GM10266 (cell line): ENCODE data around the gene E2F2.

ENCODE experiments used
- DNase-seq: peaks from one replicate; pipeline ENCODE4 v3.0.0; 2012; ENCODE audit errors: extremely low spot score
- TF ChIP-seq, protein P1 (sequence below): IDR thresholded peaks from 2 replicates; pipeline ENCODE4 v1.5.1; 2012; ENCODE audit warnings: mild to moderate bottlenecking, low read depth; ENCODE audit not compliant: control insufficient read depth, insufficient read depth; ENCODE audit errors: missing control alignments

Gene E2F2

DNA sequence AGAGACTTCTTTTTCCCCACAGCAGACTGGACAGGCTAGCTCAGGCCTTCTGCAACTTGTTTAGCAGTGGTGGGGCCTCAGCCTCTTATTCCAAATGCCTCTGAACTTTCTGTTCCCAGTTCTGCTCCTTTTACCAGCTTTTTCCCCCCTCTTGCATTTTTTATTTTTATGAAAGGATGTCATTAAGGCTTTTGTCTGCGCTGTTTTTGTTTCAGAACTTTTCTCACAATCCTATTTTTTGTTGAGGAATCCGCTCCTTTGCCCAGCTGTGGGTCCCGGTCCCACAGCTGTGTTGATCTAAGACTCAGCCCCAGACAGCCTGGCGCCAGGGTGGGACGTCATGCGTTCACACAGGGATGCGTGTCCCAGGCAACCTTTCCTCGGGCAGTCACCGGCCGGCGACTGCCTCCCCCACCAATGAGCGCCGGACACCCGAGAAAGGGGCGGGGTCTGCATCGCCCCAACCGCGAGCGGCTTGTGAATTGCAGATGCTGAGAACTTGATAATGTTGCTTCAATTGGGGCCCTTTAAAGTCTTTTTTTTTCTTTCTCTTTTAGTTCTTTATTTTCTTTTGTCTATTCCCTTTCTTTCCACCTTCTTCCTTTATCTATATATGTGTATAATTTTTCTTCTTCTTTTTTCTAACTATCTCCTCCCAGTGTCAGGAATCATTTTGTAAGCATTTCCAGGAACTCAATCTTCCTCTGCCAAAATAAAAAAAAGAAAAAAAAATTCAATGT, 31.3 kb upstream of the E2F2 start:
- DNase-seq, result peak; percentile 84
- TF ChIP-seq, protein P1, sequence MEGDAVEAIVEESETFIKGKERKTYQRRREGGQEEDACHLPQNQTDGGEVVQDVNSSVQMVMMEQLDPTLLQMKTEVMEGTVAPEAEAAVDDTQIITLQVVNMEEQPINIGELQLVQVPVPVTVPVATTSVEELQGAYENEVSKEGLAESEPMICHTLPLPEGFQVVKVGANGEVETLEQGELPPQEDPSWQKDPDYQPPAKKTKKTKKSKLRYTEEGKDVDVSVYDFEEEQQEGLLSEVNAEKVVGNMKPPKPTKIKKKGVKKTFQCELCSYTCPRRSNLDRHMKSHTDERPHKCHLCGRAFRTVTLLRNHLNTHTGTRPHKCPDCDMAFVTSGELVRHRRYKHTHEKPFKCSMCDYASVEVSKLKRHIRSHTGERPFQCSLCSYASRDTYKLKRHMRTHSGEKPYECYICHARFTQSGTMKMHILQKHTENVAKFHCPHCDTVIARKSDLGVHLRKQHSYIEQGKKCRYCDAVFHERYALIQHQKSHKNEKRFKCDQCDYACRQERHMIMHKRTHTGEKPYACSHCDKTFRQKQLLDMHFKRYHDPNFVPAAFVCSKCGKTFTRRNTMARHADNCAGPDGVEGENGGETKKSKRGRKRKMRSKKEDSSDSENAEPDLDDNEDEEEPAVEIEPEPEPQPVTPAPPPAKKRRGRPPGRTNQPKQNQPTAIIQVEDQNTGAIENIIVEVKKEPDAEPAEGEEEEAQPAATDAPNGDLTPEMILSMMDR, result no peak

GRCh38 chr1:23561813-23562100, 30.7 kb upstream of the E2F2 start:
- TF ChIP-seq, protein P1, result no peak
- no peak for DNase-seq

DNA sequence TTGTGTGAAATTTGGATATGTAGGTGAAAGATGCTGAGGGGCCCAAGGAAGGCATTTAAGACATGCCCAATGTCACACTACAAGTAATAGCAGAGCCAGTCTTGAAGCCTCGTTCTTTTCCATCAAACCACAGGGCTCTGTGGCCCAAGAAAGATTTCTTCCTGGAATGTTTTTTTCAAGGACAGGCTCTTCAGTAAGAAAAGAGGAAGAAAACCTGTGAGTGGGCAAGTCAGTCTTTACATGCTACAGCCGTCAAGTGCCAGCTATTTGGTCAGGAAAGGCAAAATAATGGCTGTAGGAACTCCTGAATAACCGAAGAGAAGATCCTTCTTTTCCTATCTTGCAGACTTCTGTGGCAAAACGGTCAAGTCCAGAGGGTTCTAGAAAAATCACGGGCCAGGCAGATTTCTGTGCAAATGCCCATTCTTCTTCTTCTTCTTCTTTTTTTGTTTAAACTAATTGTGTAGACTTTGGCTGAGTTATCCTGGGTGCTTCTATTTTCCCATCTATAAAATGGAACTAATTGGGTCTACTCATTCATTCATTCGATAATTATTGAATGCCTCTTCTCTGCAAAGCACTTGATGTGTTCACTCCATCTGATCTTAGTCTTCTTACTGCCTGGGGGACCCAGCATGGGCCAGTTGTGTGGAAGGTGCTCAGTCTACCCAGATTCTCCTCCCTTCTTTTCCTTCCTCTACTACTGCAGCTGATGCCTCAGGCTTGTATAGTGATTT, 30.2 kb upstream of the E2F2 start:
- no peak for DNase-seq
- TF ChIP-seq, protein P1, result no peak

DNA sequence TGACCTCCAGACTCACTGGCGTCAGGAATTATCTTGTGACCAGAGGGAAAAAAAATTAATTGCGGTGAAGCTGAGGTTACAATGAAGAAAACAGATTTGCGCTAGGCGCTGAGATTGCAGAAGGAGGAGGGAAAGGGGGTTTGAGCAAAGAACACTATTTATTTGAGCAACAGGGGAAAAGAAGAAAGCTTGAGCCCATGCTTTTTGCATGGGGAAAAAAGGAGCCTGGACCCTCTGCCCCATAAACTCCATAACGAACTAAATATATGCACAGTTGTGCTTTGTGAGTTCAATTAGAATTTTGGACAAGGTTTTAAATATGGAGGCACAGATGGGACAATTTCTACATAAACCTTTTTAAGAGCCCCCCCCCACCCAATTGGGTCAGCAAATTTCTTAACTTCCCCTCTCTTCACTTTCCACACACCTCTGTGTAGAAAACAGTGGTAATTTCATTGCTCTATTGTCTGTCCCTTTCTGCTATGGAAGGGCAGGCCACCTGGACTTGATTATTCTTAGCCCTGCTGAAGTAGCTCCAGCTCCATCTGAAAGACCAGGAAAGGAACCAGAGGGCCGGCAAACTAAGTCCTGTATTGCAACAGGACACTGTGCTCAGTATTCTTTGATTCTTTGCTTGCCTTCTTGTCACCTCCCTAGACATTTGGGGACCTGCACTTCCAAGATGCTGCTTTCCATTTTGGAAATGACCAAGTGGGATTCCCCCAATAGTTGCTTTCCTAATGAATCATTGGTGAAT, 29.1 kb upstream of the E2F2 start:
- TF ChIP-seq, protein P1, result no peak
- DNase-seq, result no peak

DNA sequence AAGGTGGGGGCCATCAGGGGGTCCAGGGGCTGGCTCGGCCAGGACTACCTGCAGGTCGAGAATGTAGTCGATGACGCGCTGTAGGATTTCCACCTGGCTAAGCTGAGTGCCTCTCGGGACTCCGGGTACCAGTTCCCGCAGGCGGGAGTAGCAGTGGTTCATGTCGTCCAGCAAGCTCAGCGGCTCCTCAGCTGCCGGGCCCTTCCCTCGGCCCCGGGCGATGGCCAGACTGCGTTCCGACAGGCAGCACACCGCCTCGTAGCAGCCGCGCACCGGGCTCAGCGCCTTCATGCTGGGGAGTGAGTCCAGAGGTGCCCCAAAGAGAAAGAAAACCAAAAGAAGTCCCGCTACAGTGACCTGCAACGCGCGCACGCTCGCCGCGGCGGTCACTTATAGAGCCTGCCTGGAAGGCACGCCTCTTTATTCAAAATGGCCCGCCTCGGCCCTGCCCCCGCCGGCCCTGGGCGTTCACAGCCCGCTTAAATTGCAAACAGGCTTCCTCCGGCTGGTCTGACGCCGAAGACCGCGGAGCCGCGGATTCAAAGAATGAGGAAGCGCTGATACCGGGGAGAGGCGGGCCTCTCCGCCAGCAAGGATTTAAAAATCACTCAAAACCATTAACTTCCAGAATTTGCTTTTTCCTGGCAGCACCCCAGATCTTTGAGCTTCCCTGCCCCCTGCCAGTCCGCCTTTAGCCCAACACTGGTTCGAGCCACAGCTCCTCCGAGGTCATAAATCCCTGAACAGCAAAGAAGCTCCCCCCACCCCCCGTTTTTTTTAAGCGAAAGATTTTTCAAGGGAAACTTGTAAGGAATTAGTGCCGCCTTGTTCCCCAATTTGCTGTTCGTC, 28.3 kb upstream of the E2F2 start, which contains the start of gene ID3:
Gene ID3 (minus strand): TSS at position 366 of the 849 bp plus-strand sequence. CDS start 75 bp downstream, at position 291.
- TF ChIP-seq, protein P1, result no peak
- peak; percentile 88 for DNase-seq

DNA sequence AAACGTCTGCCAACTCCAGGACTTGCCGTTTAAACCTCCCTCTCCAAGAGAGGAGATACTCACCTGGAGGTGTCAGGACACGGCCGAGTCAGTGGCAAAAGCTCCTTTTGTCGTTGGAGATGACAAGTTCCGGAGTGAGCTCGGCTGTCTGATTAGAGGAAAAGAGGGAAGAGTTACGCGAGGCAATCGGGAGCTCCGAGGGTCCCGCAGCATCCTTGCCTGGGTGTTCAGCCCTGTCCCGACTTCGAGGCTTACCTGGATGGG, 27.8 kb upstream of the E2F2 start:
- no peak for DNase-seq
- TF ChIP-seq, protein P1, result no peak
